Astrocyte of the hippocampus (primary cell): ENCODE results near the gene CALN1.
A peak's percentile ranks its signal among the peaks of the same experiment; 100 is the strongest.

Source experiments
- DNase-seq: peaks from one replicate; pipeline ENCODE4 v3.0.0; 2011; ENCODE audit warnings: low read depth, low spot score

CALN1 gene

DNA sequence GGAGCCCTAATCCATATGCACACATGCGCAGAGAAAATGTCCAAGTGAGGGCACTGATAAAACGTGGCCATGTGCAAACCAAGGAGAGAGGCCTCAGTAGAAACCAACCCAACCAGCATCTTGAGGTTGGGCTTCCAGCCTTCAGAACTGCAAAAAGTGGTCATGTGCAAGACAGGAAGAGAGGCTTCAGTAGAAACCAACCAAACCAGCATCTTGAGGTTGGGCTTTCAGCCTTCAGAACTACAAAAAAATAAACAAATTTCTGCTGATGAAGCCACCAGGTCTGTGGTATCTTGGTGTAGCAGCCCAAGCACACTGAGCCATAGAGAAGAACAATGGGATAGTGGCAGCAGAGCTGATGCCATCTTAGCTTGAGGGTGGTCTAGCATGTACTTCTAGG lies 371.5 kb downstream of the CALN1 start:
- no peak for DNase-seq

DNA sequence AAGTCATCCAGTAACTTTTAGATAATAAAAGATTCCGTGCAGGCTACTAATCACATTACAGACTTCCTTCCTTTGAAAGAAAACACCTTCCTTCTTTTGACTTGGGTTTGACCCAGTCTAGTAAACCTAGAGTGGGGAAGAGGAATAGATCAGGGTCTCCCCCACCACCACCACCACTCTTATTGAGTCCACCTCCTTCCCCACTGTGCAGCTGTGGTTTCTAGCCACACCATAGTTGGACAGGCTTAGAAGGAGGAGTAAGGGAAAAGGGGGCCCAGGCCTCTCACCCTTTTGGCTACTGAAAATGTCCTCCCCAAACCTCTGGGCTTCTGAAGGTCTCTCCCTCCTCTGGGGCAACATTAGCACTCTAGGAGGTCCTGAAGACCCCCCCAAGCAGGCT lies 372.7 kb downstream of the CALN1 start:
- DNase-seq, result no peak

- DNase-seq, result no peak
Measured at GRCh38 chr7:72038022-72038732, 374.0 kb downstream of the CALN1 start.

GRCh38 chr7:72037516-72037915 lies 374.6 kb downstream of the CALN1 start:
- DNase-seq, result no peak

GRCh38 chr7:72035266-72035665 lies 376.9 kb downstream of the CALN1 start:
- DNase-seq, result no peak

DNA sequence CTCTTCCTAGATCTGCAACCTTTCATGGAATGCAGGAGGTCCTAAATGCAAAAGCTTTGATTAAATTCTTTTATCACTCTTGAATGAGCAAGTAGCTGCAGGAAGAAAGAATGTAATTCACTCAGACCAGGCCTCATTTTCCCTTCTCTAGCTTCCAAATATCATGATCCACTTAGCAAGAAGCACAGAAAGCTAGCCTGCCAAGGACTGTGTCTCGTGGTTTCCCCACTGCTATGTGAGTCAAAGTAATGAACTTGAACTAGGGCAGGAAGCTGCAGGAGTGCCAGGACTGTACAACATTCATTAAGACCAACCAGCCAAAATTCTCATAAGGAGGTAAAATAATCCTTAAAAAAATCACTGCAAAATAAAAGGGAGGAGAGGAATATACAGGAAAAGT lies 379.2 kb downstream of the CALN1 start:
- DNase-seq, result peak; percentile 2

- DNase-seq, result no peak
Measured at GRCh38 chr7:72030994-72031667, 381.0 kb downstream of the CALN1 start.

DNA sequence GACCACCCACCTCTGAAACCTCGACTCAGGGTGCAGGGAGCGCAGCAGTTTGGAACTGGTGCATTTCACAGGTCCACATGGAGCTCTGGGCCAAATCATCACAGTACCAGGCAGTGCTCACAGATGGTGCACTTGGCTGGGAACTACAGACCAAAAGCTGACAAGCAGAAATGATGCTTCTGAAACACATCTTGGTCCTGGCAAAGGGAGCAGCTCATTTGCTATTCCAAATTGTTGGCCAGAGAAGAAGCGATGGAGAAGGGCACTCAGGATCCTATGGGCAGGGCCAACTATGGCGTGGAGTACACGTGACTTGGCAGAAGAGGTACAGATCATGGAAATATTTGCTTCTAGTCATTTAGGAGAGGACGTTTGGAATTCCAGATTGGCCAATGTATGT lies 383.9 kb downstream of the CALN1 start:
- no peak for DNase-seq

DNA sequence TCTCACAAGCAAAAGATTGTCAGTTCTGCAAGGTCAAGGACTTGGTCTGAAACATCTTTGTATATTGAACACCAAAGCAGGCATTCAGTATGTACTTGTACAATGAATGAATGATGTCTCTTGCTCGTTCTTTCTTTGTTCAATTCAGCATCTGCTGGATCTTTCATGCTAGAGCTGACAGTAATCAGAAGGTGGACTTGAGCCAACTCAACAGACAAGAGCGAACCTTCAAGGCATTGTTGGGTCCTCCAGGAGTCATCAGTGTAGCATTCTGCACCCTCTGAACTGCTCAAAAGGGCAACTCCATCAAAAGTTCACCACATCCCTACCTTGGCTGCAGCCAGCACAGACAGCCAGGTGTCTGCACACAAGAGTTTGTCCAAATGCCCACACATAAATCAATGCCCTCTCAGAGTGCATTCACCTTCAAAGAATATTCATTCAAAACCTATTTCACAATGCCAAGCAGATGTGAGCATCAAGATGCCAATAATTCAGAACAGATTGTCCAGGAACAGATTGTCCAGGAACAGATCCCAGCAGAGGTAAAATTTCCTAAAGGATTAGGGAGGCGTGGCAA lies 386.7 kb downstream of the CALN1 start:
- DNase-seq, result no peak

GRCh38 chr7:72023926-72024325 lies 388.2 kb downstream of the CALN1 start:
- no peak for DNase-seq

- no peak for DNase-seq
Measured at GRCh38 chr7:72021716-72022115, 390.4 kb downstream of the CALN1 start.

- no peak for DNase-seq
Measured at GRCh38 chr7:72020311-72020710, 391.8 kb downstream of the CALN1 start.

- DNase-seq, result no peak
Measured at GRCh38 chr7:72019436-72019835, 392.7 kb downstream of the CALN1 start.

DNA sequence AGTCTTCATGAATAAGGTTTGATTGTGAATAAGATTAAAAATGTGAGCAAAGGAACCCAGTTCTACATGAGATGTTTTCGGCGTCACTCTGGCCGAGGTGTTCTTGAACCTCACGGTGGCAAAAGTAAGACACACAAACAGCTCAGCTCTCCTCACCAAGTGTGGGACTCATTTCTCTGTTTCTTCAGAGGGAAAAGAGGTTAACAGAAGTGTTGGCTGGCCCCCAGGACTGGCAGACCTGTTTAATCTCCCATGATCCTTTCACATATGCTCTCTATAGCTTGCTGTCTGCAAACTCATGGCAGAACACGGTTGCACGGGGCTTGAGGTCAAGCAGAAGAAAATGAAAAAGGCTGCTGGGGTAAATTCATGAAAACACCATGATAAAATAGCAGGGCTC lies 394.4 kb downstream of the CALN1 start:
- DNase-seq, result no peak

DNA sequence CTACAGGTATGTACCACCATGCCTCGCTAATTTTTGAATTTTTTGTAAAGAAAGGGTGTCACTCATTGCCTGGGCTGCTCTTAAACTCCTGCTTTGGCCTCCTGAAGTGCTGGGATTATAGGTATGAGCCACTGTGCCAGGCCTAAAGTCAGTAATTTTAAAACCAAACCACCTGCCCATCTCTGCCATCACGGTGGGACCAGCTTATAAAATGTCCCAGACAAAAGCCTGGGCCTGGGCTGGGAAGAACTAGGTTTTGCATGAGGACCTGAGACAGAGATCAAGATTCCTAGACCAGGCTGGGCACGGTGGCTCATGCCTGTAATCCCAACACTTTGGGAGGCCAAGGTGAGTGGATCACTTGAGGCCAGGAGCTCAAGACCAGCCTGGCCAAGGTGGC lies 395.6 kb downstream of the CALN1 start:
- DNase-seq, result no peak

GRCh38 chr7:72015136-72015535 lies 397.0 kb downstream of the CALN1 start:
- DNase-seq, result no peak

- no peak for DNase-seq
Measured at GRCh38 chr7:72007018-72007417, 405.1 kb downstream of the CALN1 start.

DNA sequence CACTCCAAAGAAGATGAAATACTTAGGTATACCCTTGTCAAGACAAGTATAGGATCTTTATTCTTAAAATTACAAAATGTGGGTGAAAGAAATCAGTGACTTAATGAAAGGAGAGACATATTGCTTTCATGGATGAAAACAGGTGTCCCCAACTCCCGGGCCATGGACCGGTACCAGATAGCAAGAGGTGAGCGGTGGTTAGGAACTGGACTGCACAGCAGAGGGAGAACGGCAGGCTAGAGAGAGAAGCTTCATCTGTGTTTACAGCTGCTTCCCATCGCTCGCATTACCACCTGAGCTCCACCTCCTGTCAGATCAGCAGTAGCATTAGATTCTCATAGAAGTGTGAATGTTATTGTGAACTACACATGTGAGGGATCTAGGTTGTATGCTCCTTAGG lies 408.9 kb downstream of the CALN1 start:
- no peak for DNase-seq

DNA sequence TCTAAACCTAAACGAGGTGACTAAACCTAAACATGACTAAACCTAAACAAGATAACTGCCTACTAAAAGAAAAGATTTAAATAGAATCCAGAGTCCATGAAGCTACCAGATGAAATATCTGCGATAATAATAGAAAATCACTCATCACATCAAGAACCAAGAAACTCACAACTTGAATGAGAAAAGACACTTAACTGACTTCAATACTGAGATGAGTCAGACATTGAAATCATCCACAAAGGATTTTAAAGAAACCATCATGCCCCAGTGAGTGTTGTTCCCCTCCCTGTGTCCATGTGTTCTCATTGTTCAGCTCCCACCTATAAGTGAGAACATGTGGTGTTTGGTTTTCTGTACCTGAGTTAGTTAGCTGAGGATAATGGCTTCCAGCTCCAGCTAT lies 416.0 kb downstream of the CALN1 start:
- no peak for DNase-seq

DNA sequence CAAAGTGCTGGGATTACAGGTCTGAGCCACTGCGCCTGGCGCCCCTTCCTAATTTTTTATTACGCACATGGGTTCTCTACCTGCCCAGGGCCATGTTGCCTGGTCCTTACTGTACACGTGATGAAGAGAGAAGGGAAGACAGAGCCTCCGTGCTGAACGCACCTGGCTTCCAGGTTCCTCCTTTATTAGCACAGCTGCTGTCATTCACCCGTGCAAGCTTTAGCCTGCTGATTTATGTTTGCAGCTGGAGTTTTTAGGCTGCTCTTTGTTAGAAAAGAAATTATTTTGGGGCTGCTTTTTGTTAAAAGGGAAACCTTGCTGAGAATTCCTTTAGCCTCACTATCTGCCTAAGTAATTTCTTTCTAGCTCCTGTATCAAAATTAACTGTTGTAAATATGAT lies 417.0 kb downstream of the CALN1 start:
- no peak for DNase-seq

GRCh38 chr7:71991586-71991985 lies 420.6 kb downstream of the CALN1 start:
- no peak for DNase-seq

DNA sequence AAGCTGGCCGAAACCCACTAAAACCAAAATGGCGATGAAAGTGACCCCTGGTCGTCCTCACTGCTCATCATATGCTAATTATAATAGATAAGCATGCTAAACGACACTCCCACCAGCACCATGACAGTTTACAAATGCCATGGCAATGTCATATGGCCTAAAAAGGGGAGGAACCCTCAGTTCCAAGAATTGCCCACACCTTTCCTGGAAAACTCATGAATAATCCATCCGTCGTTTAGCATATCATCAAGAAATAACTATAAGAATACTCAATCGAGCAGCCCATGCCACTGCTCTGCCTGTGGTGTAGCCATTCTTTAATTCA lies 422.0 kb downstream of the CALN1 start:
- DNase-seq, result no peak

DNA sequence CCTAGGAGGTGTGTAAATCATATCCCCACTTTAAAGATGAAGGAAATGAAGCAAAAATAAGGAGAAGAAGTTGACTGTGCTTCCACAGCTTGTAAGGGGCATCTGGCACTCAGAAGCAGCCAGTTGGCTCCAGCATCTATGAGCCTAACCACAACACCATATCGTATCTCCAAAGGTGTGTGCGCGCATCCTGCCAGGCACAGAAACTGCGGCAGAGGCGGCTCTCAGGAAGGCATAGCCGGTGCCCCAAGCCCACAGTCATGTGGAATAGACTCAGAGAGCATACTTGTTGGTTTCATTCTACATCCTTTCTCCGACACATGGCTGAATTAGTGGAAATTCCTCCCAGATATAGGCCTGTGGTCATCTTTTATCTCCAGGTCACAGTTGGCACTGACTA lies 423.9 kb downstream of the CALN1 start:
- DNase-seq, result no peak
